HG02610 (cell line): ENCODE measurements around the gene SLK.

ENCODE experiments used
- ATAC-seq: cut with Tn5 transposase; IDR thresholded peaks from one replicate; pipeline ENCODE4 v1.9.1; 2021; ENCODE audit warnings: mild to moderate bottlenecking, moderate library complexity; ENCODE audit not compliant: unreplicated experiment

Gene SLK

GRCh38 chr10:104045151-104046089, 78.5 kb downstream of the SLK start:
- no peak for ATAC-seq

- ATAC-seq: no peak
These were observed 79.7 kb downstream of the SLK start for GRCh38 chr10:104046651-104047050.

DNA sequence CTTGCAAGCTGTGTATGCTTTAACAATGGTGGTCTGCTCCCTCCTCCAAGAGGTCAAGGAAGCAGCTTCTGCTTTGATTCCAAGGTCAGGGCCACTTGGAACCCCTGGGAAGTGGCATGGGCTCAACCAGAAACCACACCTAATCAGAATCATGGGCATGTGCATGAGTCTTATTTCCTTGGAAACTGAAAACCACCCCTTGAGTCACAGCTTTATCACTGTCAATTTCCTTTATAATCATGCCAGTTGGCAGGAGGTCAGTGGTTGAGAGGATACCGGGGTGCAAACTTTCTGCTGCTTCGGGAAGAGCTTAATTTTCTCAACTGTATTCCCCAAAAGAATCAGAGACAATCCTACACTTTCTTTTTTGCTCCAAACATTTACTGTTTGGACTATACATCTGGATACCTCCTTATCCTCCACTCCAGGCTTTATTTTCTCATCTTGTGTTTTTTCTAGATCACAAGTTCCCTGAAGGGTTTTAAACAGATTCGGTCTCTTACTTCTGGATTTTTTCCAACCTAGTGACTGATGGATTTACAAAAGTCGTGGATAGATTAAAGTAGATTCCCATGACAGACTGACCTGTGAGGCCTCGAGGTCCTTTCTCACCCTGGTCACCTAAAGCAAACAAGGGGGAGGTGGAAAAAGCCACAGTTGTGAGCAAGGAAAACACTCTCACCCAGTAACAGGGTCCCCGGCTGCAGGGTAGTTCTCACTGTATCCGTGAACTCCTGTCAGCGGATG, 82.7 kb downstream of the SLK start:
- ATAC-seq: no peak

DNA sequence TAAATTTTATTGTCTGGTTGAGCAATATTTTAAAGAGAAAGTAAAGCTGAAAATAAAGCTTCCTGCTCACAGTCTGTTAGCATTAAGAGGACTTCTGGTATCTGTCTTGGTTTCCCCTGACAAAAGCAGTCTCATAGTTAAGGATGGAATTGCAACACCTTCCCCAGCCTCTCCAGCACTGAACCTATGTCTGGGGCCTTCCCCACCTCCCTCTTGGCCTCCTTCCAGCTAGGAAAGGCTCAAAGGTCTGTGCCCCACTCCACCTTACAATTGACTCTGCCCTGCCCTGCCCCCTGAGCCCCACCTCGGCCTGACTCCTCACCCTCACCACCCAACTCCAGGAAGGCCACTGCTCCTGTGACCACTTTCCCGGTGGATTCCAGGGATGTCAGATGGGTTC, 85.5 kb downstream of the SLK start:
- no peak for ATAC-seq

GRCh38 chr10:104053201-104053600, 86.3 kb downstream of the SLK start:
- no peak for ATAC-seq

- no peak for ATAC-seq
These were observed 87.5 kb downstream of the SLK start for GRCh38 chr10:104054430-104054829.

GRCh38 chr10:104056619-104057273, 89.8 kb downstream of the SLK start:
- no peak for ATAC-seq

DNA sequence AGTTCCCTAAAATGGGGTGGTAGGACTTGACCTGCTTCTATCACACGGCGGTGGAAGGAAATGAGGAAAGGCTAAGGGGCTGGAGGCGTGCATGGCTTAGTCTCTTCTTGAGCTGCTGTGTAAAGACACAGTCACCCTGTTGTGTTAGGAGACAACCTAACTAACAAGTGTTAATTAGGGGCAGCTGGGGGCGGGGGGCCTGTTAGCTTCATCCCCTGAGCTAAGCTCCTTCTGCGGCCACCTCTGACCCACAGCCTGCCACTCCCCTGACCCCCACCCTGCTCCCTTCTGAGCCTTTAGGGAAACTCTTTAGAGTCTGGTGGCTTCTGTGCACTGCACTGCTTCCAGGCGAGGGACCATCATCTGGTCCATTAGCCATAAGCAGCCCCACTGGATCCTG, 90.8 kb downstream of the SLK start:
- ATAC-seq: no peak

DNA sequence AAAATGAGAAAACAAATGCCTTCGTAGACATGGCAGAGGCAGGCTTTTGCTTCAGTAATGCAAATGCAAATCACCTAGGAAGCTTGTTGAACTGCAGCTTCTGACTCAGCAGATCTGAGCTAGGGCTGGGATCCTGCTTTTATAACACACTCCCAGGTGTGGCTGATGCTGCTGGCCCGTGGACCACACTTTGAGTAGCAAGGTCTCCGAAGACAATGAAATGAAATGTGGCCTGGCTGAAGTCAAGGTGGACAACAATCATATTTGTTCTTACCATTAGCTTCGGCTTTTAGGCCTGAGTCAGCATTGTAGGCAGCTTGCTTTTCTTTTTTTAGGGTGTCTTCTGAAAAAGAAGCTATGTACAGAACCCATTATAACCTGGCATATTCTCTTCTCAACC, 92.4 kb downstream of the SLK start:
- no peak for ATAC-seq

DNA sequence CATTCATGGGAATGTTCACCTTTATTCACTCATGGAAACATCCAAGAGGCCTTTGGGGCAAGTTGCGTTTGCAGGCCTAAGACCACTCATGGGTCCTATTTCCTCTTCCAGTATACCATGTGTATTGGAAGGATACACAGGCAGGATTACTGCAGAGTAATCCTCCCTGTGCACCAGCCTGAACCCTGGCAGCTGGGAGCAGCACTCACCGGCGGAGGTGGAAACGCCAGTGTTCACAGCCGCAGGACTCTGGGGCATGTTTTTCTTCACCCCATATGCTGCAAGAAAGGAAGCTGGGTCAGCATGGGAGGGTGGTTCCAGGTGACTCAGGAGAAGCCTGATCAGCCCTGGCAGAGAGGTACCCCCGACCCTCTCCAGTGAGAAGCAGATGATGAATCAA, 94.3 kb downstream of the SLK start:
- no peak for ATAC-seq

- ATAC-seq: no peak
These were observed 98.8 kb downstream of the SLK start for GRCh38 chr10:104065748-104066147.

- no peak for ATAC-seq
These were observed 100.0 kb downstream of the SLK start for GRCh38 chr10:104066945-104067344.

- no peak for ATAC-seq
These were observed 100.6 kb downstream of the SLK start for GRCh38 chr10:104067525-104067924.

DNA sequence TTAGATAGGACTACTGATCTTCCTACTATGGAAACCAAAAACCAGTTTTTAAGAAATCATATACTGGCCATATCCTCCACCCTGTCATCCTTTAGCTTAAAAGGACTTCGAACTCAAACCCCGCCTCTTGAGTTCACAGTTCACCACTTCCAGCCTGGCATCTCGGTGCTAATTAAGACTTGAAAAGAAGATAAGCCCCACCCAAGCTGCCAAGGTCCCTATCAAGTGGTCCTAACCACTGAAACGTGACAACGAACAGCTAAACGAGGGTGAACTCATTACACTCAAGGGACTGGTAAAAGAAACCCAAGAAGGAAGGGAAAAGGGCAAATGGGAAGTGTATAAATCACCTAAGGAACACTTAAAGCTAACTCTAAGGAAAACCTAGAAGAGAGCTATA, 102.7 kb downstream of the SLK start:
- ATAC-seq: no peak

DNA sequence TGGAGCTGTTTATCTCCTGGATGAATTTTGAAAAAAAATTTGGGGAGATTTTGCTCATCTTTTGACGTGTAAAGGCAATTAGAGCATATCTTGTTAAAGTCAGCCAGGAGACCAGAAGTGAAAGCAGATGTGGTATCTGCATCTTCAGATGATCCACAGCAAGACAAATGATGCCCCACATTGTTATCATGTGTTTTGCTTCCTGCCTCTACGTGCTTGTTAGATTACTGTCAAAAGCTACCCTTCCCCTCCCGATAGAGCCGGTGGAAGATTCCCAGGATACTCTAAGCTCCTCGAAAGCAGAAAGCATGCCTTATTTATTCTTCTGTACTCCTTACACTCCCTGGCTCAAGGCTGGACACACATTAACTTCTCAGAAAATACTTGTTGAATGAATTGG, 105.8 kb downstream of the SLK start:
- no peak for ATAC-seq

DNA sequence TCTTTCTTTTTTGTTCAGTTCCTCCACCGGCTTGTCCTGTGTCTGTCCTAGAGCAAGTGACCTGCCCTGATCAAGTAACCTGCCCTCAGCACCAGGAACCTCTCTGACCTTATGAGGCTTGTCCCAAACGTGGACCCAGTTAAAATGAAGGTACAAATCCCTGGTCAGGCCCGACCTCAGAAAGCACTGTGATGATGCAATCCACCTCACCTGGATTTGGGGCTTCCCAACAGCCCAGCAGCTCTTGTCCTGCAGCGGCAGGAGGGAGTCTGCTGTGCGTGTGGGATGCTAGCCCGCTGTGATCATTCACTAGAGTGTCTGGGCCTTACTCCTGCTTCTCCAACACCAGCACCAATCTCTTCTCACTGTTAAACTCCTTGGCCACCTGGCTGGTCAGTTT, 107.6 kb downstream of the SLK start:
- no peak for ATAC-seq

GRCh38 chr10:104076743-104077160, 109.8 kb downstream of the SLK start:
- no peak for ATAC-seq

- no peak for ATAC-seq
These were observed 110.3 kb downstream of the SLK start for GRCh38 chr10:104077247-104077646.

DNA sequence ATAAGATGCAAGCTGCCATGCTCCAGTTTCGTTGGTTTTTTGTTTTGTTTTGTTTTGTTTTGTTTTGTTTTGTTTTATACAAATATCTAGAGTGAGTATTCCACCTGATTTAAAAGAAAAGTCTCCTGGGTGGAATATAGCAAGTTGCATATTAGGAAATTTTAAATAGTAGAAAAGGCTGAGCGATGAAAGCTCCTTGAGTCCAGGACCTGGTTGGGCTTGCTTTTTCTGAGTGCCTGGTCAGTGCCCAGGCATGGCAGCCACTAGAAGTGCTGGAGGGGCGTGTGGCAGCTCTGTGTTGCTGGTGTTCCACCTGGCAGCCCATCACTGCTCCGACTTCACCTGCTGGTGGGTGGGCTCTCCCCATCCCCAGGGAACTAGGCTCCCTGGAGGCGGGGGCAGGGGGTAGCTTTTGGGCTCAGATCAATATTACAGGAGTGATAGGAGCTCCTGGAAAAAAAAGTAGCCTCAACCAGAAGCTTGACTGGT, 110.8 kb downstream of the SLK start:
- no peak for ATAC-seq
